GM12878 (cell line): ENCODE measurements around the gene PLEKHM3. TPM values are rescaled to one million over a fixed set of nuclear protein-coding genes. Genes with fewer than 3 reads are reported as not detected.
A peak's percentile ranks its signal among the peaks of the same experiment; 100 is the strongest.

Experiments
- ATF2 ChIP-seq: IDR thresholded peaks from 2 replicates; pipeline ENCODE4 v1.6.1; 2012; ENCODE audit warnings: low read length, inconsistent platforms
- BRCA1 ChIP-seq: IDR thresholded peaks from 2 replicates; pipeline ENCODE4 v1.6.1; 2011; ENCODE audit warnings: low read depth, low read length, improper control_type of control experiment
- CBX3 ChIP-seq: fragments of 200-600 bp; sonication (generic); IDR thresholded peaks from 2 replicates; pipeline ENCODE4 v1.6.1; 2016; ENCODE audit warnings: low read depth, borderline replicate concordance
- CHD2 ChIP-seq: IDR thresholded peaks from 2 replicates; pipeline ENCODE4 v1.6.1; 2011; ENCODE audit warnings: low read depth, low read length, improper control_type of control experiment, borderline replicate concordance
- E4F1 ChIP-seq: fragments of 450-650 bp; IDR thresholded peaks from 2 replicates; pipeline ENCODE4 v1.6.1; 2018; ENCODE audit warnings: borderline replicate concordance, mild to moderate bottlenecking; ENCODE audit not compliant: partially characterized antibody
- FOXK2 ChIP-seq: fragments of 450-650 bp; IDR thresholded peaks from 2 replicates; pipeline ENCODE4 v1.6.1; 2017; ENCODE audit warnings: mild to moderate bottlenecking, moderate library complexity
- JUNB ChIP-seq: IDR thresholded peaks from 2 replicates; pipeline ENCODE4 v1.6.1; 2016; ENCODE audit warnings: antibody characterized with exemption, mild to moderate bottlenecking
- KDM1A ChIP-seq: fragments of 200-600 bp; sonication (generic); IDR thresholded peaks from 2 replicates; pipeline ENCODE4 v1.6.1; 2016; ENCODE audit warnings: borderline replicate concordance
- NFIC ChIP-seq: IDR thresholded peaks from 2 replicates; pipeline ENCODE4 v1.6.1; 2012; ENCODE audit warnings: low read depth, mild to moderate bottlenecking, inconsistent platforms, low read length, moderate library complexity
- NFXL1 ChIP-seq: fragments of 450-650 bp; IDR thresholded peaks from 2 replicates; pipeline ENCODE4 v1.6.1; 2017; ENCODE audit warnings: antibody characterized with exemption, mild to moderate bottlenecking, borderline replicate concordance
- NRF1 ChIP-seq: conservative IDR thresholded peaks from 2 replicates; pipeline ENCODE4 v1.6.1; 2011; ENCODE audit warnings: mild to moderate bottlenecking, low read depth, low read length, improper control_type of control experiment
- PML ChIP-seq: IDR thresholded peaks from 2 replicates; pipeline ENCODE4 v1.6.1; 2012; ENCODE audit warnings: low read length, inconsistent platforms
- POLR2AphosphoS2 ChIP-seq: IDR thresholded peaks from 2 replicates; pipeline ENCODE4 v1.6.1; 2011; ENCODE audit warnings: low read depth, mild to moderate bottlenecking, low read length, improper control_type of control experiment, moderate library complexity
- RAD51 ChIP-seq: fragments of 450-650 bp; IDR thresholded peaks from 2 replicates; pipeline ENCODE4 v1.6.1; 2016; ENCODE audit warnings: moderate library complexity, mild to moderate bottlenecking, inconsistent platforms
- RELA ChIP-seq: fragments of 450-650 bp; IDR thresholded peaks from 2 replicates; pipeline ENCODE4 v1.8.0; 2014; ENCODE audit warnings: borderline replicate concordance; ENCODE audit not compliant: partially characterized antibody
- SIX5 ChIP-seq: IDR thresholded peaks from 2 replicates; pipeline ENCODE4 v1.6.1; 2011; ENCODE audit warnings: mild to moderate bottlenecking, low read depth, low read length, moderate library complexity; ENCODE audit not compliant: severe bottlenecking
- SMARCA5 ChIP-seq: fragments of 450-650 bp; IDR thresholded peaks from 2 replicates; pipeline ENCODE4 v1.6.1; 2017; ENCODE audit warnings: mild to moderate bottlenecking
- SP1 ChIP-seq: IDR thresholded peaks from one replicate; pipeline ENCODE4 v1.6.1; 2011; ENCODE audit warnings: low read depth, low read length
- SPI1 ChIP-seq: IDR thresholded peaks from 2 replicates; pipeline ENCODE4 v1.6.1; 2011; ENCODE audit warnings: low read depth, mild to moderate bottlenecking, low read length, moderate library complexity, borderline replicate concordance; ENCODE audit not compliant: insufficient read depth
- WRNIP1 ChIP-seq: IDR thresholded peaks from 2 replicates; pipeline ENCODE4 v1.6.1; 2011; ENCODE audit warnings: low read depth, low read length, improper control_type of control experiment, borderline replicate concordance
- ZBTB11 ChIP-seq: fragments of 450-650 bp; formaldehyde crosslinking; IDR thresholded peaks from 2 replicates; pipeline ENCODE4 v1.5.0; 2022; ENCODE audit warnings: mild to moderate bottlenecking, missing genetic modification characterization
- ZBTB33 ChIP-seq: fragments of 450-650 bp; IDR thresholded peaks from 2 replicates; pipeline ENCODE4 v1.6.1; 2017; ENCODE audit warnings: mild to moderate bottlenecking
- ZNF217 ChIP-seq: fragments of 450-650 bp; IDR thresholded peaks from 2 replicates; pipeline ENCODE4 v1.6.1; 2017; ENCODE audit warnings: antibody characterized with exemption, mild to moderate bottlenecking
- polyA plus RNA-seq, 11 experiments: library from polyadenylated mRNA; depleted of rRNA in 4 of 11; unstranded in 6 of 11; stranded (reverse) in 5 of 11; fragments of >200 nt; fragmentation: Nextera tagmentation in 4 of 11; fragmentation: Illumina TruSeq in 1 of 11; extraction: Ambion mirVana in 4 of 11; extraction: Trizol in 1 of 11; gene quantifications; 1 replicate in 1 of 11; 2 replicates in 10 of 11; pipeline versions ENCODE4 v1.2.1 to v1.2.3, GENCODE V29; 2011 to 2016; ENCODE audit warnings: inconsistent platforms in 2 of 11, missing spikeins in 2 of 11, low read depth in 1 of 11
- total RNA-seq, 4 experiments: library from RNA; depleted of rRNA in 3 of 4; stranded (reverse); fragments of >200 nt in 3 of 4; fragmentation: Illumina TruSeq in 1 of 4; extraction: Trizol in 1 of 4; gene quantifications; 2 replicates each; pipeline versions ENCODE4 v1.2.1 to v1.2.3, GENCODE V29; 2013 to 2021

PLEKHM3 gene
- total and polyA plus RNA-seq, 10 of the 15 experiments (the other 5 are each of a cell fraction or from before 2014, with no cell fraction given) = 1.4 to 5.6 (median 3.0) TPM

GRCh38 chr2:207833251-207833751, 192.0 kb downstream of the PLEKHM3 start (continued):
- TF ChIP-seq RELA (no peak), BRCA1 (no peak), RAD51 (no peak), SPI1 (no peak), E4F1 (no peak), KDM1A (no peak), ZBTB33 (no peak), FOXK2 (no peak), POLR2AphosphoS2 (no peak), CHD2 (no peak), ZNF217 (no peak), CBX3 (no peak), NFIC (no peak), JUNB (peak; percentile 85), SIX5 (no peak), WRNIP1 (no peak), NFXL1 (no peak), SP1 (no peak), ATF2 (peak; percentile 21; the same call in 1 of the 2 replicates), ZBTB11 (CRISPR knock-in tag) (no peak), SMARCA5 (no peak), PML (no peak), NRF1 (no peak)
